C4-2B (cell line): ENCODE measurements around the gene HTR3C.
A peak's percentile ranks its signal among the peaks of the same experiment; 100 is the strongest.

Source experiments
- CTCF ChIP-seq: fragments of 450-650 bp; conservative IDR thresholded peaks from 2 replicates; pipeline ENCODE4 v1.5.1; 2017; ENCODE audit warnings: mild to moderate bottlenecking
- ZFX ChIP-seq: fragments of 450-650 bp; IDR thresholded peaks from 2 replicates; pipeline ENCODE4 v1.6.1; 2017

- TF ChIP-seq CTCF (peak; percentile 89), ZFX (no peak)
Observed at GRCh38 chr3:184017672-184018423, 35.0 kb upstream of the HTR3C start, which contains the start of gene ABCC5.
